ENCODE data around the gene PAK2.
A peak's percentile ranks its signal among the peaks of the same experiment; 100 is the strongest.
"Not testable (repeated sequence)": the region's sequence is repeated elsewhere in the genome, so short reads cannot be mapped to it uniquely, and the experiment has no call there.

Gene PAK2

DNA sequence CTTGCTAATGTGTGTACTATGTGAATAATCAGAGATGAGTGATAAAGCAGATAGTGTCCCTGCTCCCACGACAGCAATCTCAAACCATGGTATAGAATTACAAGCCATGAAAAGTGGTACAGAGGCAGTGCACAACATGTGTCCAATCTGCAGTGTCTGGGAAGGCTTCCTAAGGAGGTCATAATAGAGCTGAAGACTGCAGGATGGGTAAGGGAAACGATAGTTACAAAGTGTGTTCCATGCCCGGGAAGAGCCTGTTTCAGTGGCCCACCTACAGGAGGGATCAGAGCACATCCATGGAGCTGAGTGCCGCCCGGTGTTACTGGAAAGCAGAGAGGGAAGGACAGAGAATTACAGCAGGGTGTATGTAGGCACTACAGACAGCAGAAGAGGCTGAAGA is 48.9 kb downstream of the PAK2 start:
- DNase-seq (ENCODE audit: low spot score) = no peak

- DNase-seq (ENCODE audit: low spot score) = no peak
Measured at GRCh38 chr3:196789885-196790359, 50.3 kb downstream of the PAK2 start.

GRCh38 chr3:196790636-196791035 is 51.0 kb downstream of the PAK2 start:
- DNase-seq (ENCODE audit: low spot score) = no peak

DNA sequence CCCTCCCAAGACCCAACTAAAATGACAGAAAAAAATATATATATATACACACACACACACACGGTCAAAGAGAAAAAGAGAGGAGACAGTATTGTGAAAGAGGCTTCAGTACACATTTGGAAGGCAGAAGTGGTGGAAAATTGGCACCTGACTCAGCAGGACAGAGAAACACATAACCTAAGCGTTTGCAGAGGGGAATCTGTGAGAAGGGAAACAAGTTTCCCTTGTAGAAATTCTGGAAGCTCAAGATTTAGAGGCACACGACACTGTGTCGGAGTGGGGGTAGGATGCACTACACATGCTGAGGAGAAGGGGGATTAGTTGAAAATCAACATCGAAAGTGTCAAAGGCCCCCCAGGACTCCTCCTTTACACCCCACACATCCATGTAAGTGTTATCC is 53.1 kb downstream of the PAK2 start:
- no peak for DNase-seq (ENCODE audit: low spot score)

GRCh38 chr3:196793246-196793645 is 53.6 kb downstream of the PAK2 start:
- DNase-seq (ENCODE audit: low spot score) = no peak

GRCh38 chr3:196794467-196794866 is 54.8 kb downstream of the PAK2 start:
- DNase-seq (ENCODE audit: low spot score) = no peak

- no peak for DNase-seq (ENCODE audit: low spot score)
Measured at GRCh38 chr3:196796317-196796716, 56.7 kb downstream of the PAK2 start.

GRCh38 chr3:196800742-196801434 is 61.2 kb downstream of the PAK2 start:
- no peak for DNase-seq (ENCODE audit: low spot score)

DNA sequence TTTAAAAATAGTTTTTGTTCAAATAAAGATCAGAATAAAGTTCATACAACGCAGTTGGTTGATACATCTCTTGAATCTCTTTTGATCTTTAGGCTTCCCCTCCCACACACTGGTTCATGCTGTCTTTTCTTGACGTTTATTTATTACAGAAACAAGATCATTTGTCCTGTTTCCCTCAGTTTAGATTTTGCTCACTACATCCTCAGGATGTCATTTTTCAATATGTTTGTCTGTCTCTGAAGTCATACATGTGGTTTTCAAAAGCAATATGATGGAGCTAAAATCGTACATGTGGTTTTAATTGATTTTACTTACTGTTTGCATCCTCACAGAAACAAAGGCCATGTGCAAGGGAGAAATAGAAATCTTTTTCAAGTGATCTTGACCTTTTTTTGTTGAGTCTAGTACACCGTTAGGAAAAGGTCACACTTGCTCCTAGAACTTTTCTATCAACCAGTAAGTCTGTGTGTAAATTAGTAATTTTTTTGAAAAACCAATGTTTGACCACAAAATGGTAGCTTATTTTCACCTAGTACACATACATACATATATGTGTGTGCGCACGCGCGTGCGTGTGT is 64.3 kb downstream of the PAK2 start:
- DNase-seq (ENCODE audit: low spot score) = no peak

- DNase-seq (ENCODE audit: low spot score) = no peak
Measured at GRCh38 chr3:196804773-196805172, 65.1 kb downstream of the PAK2 start.

DNA sequence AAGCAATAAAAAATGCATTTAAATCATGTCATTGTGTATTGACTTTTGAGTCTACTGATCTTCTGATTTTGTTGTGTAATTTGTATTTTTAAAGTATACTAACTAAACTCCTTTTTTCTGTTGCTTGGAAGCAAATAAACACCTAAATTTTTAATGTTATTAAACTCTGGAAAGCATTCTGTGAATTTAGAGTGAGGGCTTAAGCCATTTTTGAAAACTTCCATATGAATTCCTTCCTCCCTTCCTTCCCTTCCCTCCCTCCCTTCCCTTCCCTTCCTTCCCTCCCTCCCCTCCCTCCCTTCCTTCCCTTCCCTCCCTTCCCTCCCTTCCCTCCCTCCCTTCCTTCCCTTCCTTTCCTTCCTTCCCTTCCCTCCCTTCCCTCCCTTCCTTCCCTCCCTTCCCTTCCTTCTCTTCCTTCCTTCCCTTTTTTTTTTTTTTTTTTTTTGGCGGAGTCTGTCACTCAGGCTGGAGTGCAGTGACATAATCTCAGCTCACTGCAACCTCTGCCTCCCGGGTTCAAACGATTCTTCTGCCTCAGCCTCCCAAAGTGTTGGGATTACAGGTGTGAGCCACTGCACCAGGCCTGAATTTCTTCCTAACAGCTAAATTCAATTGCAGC is 71.4 kb downstream of the PAK2 start:
- no peak for DNase-seq (ENCODE audit: low spot score)

GRCh38 chr3:196812853-196813252 is 73.2 kb downstream of the PAK2 start:
- no peak for DNase-seq (ENCODE audit: low spot score)

- no peak for DNase-seq (ENCODE audit: low spot score)
Measured at GRCh38 chr3:196813903-196814302, 74.2 kb downstream of the PAK2 start.

GRCh38 chr3:196821806-196822355 is 82.2 kb downstream of the PAK2 start:
- no peak for DNase-seq (ENCODE audit: low spot score)

- DNase-seq (ENCODE audit: low spot score) = not testable (repeated sequence)
Measured at GRCh38 chr3:196829651-196830050, 90.0 kb downstream of the PAK2 start.

DNA sequence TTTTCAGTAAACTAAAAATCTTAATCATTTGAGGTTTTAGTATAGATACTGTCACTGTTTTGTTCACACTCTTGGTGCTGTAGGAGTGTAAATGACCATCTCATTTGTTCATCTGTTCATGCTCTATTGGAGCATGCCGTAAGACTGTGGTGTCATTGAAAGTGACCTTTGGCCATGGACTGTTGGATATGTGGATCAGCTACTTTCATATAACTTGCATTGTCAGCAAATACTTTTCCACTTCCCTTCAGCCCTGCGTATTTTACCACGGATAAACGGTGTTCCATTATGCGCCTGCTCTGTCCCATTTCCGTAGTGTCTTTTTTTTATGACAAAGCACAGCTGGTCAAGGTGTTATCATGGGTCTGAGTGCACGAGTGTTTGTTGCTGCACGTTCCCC is 95.4 kb downstream of the PAK2 start:
- no peak for DNase-seq (ENCODE audit: low spot score)

GRCh38 chr3:196836626-196837025 is 97.0 kb downstream of the PAK2 start:
- DNase-seq (ENCODE audit: low spot score) = not testable (repeated sequence)

DNA sequence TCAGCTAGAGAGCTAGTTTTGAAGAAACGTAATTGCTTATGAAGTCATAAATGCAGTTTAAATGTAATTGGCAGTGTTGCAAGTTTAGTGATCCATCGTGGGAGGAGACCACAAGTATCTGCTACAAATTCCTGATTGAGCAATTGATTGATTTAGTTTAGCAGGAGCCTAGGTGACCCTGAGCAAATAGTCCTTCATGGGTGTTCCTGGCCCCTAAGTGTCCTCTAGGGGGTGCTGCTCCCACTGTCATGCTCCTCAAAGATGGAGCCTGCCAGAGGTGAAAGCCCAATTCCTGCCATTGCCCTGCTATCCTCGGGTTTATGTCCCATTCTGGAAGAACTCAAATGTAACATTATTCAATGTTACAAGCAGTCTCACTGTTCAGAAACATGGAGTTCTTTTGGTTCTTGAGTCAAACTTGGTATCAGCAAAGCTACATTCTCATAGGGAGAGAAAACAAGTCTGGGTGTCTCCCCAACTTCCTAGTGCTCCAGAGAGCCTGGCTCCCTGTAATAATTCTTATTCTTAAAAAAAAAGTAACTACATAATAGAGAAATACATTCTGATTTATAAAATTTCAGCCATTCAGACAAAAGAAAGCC is 98.3 kb downstream of the PAK2 start:
- DNase-seq (ENCODE audit: low spot score) = peak; percentile 61

DNA sequence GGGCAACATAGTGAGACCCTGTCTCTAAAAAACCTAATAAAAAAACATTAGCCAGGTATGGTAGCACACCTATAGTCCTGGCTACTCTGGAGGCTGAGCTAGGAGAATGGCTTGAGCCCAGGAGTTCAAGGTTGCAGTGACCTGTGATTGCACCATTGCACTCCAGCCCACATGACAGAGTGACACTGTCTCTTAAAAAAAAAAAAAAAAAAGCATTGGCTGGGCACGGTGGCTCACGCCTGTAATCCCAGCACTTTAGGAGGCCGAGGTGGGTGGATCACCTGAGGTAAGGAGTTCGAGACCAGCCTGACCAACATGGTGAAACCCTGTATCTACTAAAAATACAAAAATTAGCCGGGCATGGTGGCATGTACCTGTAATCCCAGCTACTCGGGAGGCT is 99.7 kb downstream of the PAK2 start:
- not testable (repeated sequence) for DNase-seq (ENCODE audit: low spot score)

GRCh38 chr3:196842567-196843434 is 103.1 kb downstream of the PAK2 start:
- no peak for DNase-seq (ENCODE audit: low spot score)

GRCh38 chr3:196843435-196844110 is 103.9 kb downstream of the PAK2 start:
- no peak for DNase-seq (ENCODE audit: low spot score)

All from Ammon's horn (tissue), 1 donor.